ENCODE results near the gene PDE4DIP.
"Not testable (repeated sequence)": the region's sequence is repeated elsewhere in the genome, so short reads cannot be mapped to it uniquely, and the experiment has no call there.

The PDE4DIP gene

GRCh38 chr1:148923798-148924197, 79.6 kb downstream of the PDE4DIP start:
- not testable (repeated sequence) for DNase-seq

DNA sequence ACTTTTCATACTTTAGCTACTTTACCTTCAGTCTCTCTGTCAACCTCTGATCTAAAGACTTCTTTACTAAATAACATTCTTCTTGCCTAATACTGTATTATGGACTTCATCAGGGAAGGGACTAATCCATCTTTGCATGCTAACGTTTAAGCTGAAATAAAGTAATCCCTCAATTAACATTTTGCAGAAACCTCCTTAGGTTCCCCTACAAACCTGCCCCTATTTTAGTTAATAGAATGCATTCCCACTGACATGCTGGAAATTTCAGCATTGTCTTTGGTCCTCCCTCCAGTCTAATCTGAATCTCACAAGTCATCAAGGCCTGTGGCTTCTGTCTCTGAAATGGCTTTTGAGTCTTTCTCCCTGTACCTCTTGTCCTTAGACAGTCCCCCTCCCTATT, 83.4 kb downstream of the PDE4DIP start:
- DNase-seq = not testable (repeated sequence)

GRCh38 chr1:148929253-148929652, 85.0 kb downstream of the PDE4DIP start:
- DNase-seq = not testable (repeated sequence)

DNA sequence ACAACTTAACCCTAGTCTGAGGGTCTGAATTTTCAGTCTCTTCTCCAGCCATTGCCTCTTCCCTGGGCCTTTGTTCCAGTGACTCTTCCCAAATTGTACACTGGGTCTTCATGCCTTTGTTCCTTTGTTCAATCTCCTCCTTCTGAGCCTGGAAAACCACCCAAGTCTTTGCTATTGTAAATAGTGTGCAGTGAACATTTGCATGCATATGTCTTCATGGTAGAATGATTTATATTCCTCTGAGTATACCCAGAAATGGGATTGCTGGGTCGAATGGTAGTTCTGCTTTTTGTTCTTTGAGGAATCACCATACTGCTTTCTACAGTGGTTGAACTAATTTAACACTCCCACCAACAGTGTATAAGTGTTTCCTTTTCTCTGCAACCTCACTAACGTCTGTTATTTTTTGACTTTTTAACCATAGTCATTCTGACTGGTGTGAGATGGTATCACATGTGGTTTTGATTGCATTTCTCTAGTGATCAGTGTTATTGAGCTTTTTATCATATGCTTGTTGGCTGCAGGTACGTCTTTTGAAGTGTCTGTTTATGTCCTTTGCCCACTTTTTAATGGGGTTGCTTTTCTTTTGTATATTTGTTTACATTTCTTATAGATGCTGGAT, 91.3 kb downstream of the PDE4DIP start:
- DNase-seq = not testable (repeated sequence)

DNA sequence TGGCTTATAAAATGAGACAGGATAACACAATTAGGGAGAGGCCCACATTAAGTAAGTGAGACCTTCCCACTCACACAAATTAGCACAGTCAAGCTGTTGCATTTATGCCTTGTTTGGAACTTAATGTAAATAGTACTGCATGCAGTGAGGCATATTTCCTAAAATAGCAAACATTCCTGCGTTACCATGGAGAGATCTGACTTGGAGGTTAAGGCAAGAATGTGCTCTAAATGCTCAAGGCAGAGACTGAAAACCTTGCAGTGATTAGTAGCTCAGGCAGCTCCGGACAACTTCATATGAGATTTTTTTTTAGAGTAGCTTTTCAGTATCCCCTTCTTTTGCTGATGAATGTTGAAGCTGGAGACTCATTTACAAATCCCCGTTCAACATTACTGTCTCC, 98.7 kb downstream of the PDE4DIP start:
- not testable (repeated sequence) for DNase-seq

- not testable (repeated sequence) for DNase-seq
These were observed 100.9 kb downstream of the PDE4DIP start for GRCh38 chr1:148945130-148945529.

GRCh38 chr1:148948768-148949167, 104.5 kb downstream of the PDE4DIP start:
- not testable (repeated sequence) for DNase-seq

DNA sequence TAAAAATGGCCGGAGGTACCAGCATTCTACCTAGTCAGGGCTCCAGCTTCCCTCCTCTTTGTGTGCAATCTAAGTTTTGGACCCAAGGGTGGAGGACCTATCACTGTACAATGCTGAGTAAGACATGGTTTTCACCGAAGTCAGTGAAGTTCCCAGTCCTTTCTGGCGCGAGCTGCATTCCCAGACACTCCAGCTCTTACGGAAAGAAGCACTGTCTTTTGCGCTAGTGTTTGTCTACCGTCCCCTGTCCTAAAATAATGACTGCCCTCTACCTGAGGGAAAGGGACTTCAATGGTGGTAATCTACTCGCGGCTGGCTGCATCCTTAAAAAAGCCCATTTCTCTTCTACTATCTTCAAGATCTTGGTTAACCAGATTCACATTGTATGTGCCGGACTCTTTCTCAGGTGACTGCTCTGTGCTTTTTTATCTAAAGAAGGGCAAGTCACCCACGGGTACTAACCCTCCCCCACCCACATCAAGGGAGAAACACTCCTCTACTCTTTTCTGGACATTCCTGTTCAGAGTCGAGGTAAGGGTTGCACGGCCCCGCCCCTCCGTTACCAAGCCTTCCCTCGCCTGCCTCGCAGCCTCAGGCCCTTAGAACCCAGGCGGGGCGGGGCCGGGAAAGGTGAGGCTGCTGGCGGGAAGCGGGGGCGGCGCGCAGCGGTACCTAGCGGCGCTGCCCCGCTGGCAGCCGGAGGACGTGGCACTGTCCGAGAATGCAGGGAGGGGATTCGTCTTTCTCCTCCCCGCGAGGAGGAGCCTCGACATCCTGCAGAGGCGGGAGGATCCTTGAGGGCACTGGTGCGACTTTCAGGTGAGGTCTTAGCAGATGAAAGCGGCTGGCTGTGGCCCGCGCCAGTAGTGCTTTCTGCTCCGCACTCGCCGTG, 107.4 kb downstream of the PDE4DIP start:
- DNase-seq = peak; percentile 82

DNA sequence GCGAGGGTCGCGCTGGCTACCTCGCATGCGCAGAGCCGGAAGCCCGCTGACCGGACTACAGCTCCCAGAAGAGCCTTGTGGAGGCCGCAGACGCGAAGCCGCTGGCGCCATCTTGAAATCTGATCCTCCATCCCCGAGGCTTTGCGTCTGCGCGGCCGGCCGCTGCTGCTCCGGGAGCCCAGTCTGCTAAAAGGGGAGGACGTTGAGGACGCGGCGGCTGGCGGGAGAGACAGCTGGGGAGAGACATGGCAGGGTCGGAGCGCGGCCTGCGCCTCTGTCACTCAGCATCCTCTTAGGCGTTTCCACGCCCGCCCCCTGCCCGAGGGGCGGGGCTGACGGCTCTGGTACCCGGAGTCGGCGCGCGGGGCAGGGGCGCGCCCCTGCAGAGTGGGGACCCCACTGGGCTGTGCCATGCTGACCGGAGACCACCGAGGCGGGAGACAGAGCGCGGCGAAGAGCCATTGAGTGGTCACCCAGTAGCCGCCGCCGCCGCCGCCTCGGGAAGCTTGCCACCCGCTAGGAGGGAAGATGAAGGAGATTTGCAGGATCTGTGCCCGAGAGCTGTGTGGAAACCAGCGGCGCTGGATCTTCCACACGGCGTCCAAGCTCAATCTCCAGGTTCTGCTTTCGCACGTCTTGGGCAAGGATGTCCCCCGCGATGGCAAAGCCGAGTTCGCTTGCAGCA, 108.2 kb downstream of the PDE4DIP start:
- not testable (repeated sequence) for DNase-seq

DNA sequence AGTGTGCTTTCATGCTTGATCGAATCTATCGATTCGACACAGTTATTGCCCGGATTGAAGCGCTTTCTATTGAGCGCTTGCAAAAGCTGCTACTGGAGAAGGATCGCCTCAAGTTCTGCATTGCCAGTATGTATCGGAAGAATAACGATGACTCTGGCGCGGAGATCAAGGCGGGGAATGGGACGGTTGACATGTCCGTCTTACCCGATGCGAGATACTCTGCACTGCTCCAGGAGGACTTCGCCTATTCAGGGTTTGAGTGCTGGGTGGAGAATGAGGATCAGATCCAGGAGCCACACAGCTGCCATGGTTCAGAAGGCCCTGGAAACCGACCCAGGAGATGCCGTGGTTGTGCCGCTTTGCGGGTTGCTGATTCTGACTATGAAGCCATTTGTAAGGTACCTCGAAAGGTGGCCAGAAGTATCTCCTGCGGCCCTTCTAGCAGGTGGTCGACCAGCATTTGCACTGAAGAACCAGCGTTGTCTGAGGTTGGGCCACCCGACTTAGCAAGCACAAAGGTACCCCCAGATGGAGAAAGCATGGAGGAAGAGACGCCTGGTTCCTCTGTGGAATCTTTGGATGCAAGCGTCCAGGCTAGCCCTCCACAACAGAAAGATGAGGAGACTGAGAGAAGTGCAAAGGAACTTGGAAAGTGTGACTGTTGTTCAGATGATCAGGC, 108.8 kb downstream of the PDE4DIP start:
- peak; percentile 16 for DNase-seq

GRCh38 chr1:148953730-148954129, 109.5 kb downstream of the PDE4DIP start:
- DNase-seq = peak; percentile 31

GRCh38 chr1:148958343-148958742, 114.1 kb downstream of the PDE4DIP start:
- not testable (repeated sequence) for DNase-seq

GRCh38 chr1:148960212-148961000, 116.2 kb downstream of the PDE4DIP start:
- DNase-seq = not testable (repeated sequence)

- DNase-seq = not testable (repeated sequence)
These were observed 118.1 kb downstream of the PDE4DIP start for GRCh38 chr1:148962127-148962857.

- not testable (repeated sequence) for DNase-seq
These were observed 121.9 kb downstream of the PDE4DIP start for GRCh38 chr1:148966084-148966483.

- DNase-seq = not testable (repeated sequence)
These were observed 123.4 kb downstream of the PDE4DIP start for GRCh38 chr1:148967580-148967979.

DNA sequence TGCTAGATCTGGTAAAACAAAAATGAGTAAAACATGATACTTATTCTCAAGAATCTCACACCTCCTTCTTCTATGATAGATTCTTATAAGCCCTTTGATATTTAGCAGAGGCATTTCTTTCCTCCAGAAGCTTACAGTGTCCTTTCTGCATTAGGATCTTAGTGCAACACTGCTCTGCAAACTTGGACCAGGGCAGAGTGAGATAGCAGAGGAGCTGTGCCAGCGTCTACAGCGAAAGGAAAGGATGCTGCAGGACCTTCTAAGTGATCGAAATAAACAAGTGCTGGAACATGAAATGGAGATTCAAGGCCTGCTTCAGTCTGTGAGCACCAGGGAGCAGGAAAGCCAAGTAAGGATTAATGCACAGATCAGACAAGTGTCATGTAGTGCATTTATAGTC, 124.5 kb downstream of the PDE4DIP start:
- DNase-seq = not testable (repeated sequence)

DNA sequence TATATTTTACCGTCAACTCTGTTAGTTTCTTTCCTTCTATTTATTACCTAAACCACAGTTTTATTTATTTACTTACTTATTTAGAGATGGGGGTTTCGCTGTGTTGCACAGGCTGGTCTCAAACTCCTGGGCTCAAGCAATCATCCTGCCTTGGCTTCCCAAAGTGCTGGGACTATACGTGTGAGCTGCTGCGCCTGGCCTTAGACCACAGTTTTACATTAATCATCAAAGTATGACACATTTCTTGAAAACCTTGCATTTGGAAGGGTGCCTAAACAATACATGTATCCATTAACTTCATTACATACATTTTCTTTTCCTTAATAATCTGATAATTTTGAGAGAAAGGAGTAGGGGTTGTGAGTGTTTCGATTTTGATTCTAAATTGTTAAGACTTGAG, 124.9 kb downstream of the PDE4DIP start:
- DNase-seq = not testable (repeated sequence)

DNA sequence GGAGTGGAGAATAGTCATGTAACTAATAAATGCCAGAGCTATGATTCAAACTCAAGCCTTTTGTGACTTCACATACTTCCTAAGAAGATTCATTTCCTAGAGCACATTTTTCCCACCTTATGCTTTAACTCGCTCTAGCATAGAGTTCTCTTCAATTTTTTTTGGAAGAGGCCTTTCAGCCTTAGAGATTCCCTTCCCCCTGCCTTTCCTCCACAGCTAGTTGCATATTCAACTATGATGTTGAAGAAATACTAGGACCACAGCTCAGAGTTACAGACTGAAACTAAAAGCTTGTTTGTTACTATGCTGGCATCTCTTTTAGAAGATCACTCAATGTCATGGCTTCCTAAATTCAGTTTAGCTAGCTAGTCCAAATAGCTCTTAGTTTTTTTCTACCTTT, 131.2 kb downstream of the PDE4DIP start:
- not testable (repeated sequence) for DNase-seq

- DNase-seq = not testable (repeated sequence)
These were observed 131.8 kb downstream of the PDE4DIP start for GRCh38 chr1:148975866-148976537.

GRCh38 chr1:148977785-148978184, 133.6 kb downstream of the PDE4DIP start:
- not testable (repeated sequence) for DNase-seq
